NCI-H69 (cell line): Measurements from ENCODE around the gene TBC1D20.
A peak's percentile ranks its signal among the peaks of the same experiment; 100 is the strongest.
"Not testable (repeated sequence)": the region's sequence is repeated elsewhere in the genome, so short reads cannot be mapped to it uniquely, and the experiment has no call there.

Experiments
- DNase-seq: peaks from one replicate; lab custom pipeline; 2025; lab: John Stamatoyannopoulos, UW

TBC1D20 gene

DNA sequence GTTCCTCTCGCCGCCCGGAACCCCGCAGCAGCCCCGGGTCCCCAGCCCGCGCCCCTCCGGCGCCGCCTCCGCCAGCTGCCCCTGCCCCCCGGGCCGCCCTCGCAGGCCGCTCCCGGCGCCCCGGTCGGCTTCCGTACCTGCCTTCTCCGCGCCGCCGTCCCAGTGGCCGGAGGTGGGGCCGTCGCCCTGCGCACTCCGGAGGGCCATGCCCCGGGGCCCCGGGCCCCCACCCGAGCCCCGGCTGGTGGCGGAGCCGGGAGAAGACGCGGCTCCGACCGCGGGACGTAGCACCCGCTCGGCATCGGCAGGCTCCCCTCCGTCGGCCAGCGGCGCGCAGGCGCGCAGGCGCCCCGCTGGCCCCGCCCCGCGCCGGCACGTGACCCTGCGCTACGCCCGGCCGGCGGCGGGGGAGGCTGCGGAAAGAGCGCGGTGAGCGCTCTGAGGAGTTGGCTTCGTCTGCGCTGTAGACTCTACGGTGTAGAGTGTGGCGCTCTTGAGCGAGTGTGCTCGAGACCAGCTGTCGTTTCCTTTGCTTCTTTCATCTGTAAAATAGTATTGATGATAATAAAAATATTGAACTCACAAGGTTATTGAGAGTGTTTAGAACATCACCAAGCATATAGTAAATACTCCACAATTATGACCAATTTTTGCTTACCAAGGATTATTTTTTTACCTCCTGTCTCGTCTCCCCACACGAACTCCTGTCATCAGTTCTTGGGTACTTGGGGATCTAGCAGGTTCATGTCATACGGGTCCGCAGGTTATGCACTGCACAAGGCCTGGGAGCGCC lies at the start of gene TBC1D20:
TSS of gene TBC1D20 (minus strand) at position 335 of the 793 bp plus-strand sequence. CDS start at position 207, 128 bp downstream.
- peak; percentile 96 for DNase-seq

- DNase-seq = not testable (repeated sequence)
Measured at GRCh38 chr20:510328-511057, 48.2 kb upstream of the TBC1D20 start.

- DNase-seq = peak; percentile 33
Measured at GRCh38 chr20:508364-508787, 46.0 kb upstream of the TBC1D20 start.

- DNase-seq = no peak
Measured at GRCh38 chr20:507761-508332, 45.5 kb upstream of the TBC1D20 start.

DNA sequence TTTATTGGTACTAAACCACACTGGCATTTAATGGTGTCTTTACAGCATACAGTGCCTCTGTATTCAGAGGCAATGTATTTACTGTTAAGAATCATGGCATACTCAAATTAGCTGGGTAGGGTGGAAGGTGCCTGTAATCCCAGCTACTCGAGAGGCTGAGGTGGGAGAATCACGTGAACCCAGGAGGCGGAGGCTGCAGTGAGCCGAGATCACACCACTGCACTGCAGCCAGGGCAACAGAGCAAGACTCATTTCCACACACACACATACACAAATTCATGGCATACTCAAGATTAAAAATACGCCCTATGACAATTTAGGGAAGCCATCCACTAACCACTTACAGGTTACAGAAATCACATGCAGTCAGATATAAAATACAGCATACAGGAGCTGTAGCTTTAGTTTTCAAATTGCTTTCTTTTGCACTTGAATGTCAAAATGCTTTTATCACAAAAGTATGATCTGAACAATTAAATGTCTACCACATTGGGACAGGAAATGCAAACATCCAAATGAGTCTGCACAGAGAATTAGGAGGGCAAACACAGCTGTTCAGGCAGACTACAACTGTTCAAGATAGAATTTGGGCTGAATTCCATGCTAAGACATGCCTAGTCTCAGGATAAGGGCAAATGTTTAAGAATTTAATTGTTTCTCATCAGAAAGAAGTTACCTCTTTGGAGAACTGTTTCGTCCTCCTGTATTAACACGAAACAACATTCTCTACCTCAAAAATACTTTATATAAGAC lies 44.8 kb upstream of the TBC1D20 start:
- DNase-seq = peak; percentile 40

GRCh38 chr20:504632-505075 lies 42.3 kb upstream of the TBC1D20 start:
- no peak for DNase-seq

GRCh38 chr20:503048-503737 lies 40.9 kb upstream of the TBC1D20 start:
- no peak for DNase-seq

DNA sequence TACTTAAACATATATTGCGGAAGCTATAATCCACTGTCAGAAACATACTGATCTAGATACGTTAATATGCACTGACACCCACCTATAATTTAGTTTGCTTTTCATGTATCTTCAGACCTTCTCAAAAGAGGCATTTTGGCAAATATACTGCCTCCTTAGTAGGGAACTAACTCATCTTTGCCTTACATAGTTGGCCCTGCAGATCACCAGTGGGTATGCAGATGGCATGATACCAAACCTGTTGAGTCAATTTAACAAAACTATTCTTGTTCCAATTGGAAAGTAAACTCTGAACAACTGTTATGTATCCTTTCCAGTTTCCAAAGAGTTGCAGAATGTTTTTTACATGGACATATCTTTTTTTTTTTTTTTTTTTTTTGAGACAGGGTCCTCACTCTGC lies 35.6 kb upstream of the TBC1D20 start:
- no peak for DNase-seq

- DNase-seq = no peak
Measured at GRCh38 chr20:496126-496696, 33.9 kb upstream of the TBC1D20 start.

DNA sequence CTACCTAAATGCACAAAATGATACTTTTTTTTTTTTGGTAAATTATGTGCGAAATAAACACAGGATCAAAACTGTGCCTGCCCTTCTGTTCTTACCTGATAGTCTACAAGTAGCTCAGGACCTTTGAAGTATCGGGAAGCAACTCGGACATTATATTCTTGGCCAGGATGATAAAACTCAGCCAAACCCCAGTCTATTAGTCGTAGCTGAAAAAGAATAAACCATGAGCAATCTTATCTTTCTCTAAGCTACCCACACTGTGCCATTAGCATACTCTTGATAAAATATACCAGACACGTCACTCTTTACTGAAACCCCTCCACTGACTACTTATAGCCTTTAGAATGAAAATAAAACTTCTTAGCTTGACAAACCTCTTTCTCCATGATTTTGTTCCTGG lies 29.8 kb upstream of the TBC1D20 start:
- no peak for DNase-seq

- no peak for DNase-seq
Measured at GRCh38 chr20:487655-488054, 25.3 kb upstream of the TBC1D20 start.

DNA sequence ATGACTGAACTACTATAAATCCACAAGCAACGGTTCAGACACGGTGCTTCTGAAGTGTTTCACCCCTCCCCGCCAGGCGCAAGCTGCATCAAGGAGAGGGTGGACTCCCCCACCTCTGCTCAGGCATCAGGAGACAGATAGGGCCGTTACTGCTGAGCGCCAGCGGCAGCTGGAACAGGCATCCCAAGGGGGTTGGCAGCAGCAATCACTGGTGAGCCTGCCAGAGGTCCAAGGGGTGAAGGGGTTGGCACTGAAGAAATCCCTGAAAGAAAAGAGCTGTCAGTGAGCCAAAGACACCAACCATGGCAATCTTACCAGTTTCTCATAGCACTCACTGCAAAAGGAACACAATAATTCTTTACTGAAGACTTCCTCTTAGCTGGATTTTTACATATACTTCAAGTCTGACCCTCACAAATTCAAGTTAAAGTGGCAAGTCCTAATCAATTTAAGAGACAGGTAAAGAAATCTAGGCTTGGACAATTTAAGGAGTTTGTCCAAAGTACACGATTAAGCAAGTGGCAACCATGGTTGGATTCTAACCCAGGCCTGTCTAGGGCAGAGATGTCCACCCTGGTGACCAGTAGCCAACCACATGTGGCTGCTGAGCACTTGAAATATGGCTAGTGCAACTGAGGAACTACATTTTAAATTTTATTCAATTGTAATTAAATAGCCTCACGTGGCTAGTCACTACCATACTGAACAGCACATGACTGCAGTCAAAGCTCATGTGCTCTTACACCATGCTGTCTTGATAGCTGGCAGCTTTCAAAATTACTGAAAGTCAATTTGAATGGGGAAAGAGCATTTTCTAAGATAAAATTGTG lies 21.7 kb upstream of the TBC1D20 start:
- DNase-seq = peak; percentile 36

DNA sequence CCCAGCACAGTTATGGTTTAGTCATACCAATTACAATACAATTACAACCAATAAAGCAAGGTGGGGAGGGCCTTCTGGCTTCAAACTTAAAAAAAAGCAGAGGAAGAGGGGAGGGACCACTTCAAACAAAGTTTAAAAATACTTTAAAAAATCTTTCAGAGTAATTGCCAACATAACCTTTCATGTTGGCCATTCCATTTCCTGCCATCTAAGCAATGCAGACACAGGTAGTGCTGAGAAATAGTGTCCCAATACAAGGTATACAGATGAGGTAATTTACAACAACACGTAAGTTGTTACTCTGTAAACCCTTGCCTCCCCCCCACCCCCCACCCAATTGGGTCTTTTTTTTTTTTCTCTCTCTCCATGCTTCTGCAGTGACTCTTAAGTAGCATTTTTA lies 18.8 kb upstream of the TBC1D20 start:
- no peak for DNase-seq

GRCh38 chr20:480044-480443 lies 17.7 kb upstream of the TBC1D20 start:
- no peak for DNase-seq

- DNase-seq = no peak
Measured at GRCh38 chr20:479487-479886, 17.2 kb upstream of the TBC1D20 start.

DNA sequence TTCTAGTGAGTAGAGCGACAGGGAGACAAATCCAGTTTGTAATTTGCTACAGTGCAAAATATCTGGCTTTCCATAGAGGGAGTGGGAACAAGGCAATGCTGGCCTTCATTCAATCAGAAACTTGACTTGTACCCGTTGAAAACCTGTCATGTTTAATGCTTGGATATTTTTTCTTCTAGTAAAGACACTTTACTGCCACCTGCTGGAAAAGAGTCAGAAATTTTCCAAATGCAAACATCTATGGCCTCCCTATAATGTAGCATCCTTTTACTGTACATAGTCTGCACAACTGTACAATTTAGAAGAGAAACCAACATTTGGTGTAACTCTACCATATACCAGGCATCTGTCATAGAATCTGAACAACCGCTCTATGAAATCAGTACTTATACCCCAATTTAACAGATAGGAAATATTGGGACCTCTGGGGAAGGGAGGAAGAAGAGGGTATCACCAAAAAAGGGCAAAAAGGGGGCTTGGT lies 16.7 kb upstream of the TBC1D20 start:
- DNase-seq = peak; percentile 72

GRCh38 chr20:478010-478948 lies 15.9 kb upstream of the TBC1D20 start:
- no peak for DNase-seq

DNA sequence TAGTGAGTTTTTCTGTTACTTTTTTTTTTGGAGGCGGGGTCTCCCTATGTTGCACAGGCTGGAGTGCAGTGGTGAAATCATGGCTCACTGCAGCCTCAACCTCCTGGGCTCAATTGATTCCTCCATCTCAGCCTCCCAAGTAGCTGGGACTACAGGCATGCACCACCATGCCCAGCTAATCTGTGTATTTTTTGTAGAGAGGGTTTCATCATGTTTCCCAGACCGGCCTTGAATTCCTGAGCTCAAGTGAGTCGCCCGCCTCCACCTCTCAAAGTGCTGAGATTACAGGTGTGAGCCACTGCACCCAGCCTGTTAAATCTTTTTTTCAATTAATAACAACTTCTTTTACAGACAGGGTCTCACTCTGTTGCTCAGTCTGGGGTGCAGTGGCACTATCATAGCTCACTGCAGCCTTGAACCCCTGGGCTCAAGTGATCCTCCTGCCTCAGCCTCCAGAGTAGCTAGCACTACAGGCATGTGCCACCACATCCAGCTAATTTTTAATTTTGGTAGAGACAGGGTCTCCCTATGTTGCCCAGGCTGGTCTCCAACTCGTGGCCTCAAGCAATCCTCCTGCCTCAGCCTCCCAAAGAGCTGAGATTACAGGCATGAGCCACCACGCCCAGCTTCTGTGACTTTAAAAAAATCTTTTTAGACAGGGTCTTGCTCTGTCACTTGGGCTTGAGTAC lies 14.4 kb upstream of the TBC1D20 start:
- DNase-seq = not testable (repeated sequence)
